ENCODE results near the gene ADCY7.
A peak's percentile ranks its signal among the peaks of the same experiment; 100 is the strongest.

Gene ADCY7

DNA sequence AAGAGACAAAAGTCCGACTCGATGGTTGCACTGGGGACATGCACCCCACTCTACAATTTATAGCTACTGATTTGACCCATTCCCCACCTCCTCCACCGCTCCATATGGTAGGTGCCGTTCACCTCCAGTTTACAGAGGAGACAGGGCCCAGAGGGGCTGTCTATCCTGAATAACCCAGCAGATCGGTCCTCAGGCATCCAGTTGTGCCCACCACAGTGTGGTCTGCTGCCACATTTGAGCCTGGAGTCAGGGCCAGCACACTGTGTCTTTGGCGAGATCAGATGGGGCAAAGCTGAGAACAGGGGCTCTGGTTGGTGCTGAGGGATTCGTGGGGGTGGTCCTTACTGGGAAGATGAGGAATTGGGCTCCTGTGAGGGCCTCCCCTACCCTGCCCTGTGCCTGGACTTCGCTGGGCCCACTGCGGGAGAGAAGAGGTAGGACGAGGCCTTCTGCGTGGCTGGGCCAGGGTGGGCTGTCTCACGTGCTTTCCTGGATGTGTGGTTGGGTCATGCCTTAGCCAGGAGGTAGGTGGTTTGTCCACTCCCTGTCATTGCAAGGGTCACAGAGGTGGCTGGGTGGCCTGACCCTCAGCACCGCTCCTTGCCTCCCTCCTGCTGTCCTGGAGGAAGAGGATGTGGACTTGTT is 2.8 kb downstream of the ADCY7 start:
- DNase-seq, result no peak

- DNase-seq, result no peak
Observed at GRCh38 chr16:50269769-50270509, 3.6 kb downstream of the ADCY7 start.

DNA sequence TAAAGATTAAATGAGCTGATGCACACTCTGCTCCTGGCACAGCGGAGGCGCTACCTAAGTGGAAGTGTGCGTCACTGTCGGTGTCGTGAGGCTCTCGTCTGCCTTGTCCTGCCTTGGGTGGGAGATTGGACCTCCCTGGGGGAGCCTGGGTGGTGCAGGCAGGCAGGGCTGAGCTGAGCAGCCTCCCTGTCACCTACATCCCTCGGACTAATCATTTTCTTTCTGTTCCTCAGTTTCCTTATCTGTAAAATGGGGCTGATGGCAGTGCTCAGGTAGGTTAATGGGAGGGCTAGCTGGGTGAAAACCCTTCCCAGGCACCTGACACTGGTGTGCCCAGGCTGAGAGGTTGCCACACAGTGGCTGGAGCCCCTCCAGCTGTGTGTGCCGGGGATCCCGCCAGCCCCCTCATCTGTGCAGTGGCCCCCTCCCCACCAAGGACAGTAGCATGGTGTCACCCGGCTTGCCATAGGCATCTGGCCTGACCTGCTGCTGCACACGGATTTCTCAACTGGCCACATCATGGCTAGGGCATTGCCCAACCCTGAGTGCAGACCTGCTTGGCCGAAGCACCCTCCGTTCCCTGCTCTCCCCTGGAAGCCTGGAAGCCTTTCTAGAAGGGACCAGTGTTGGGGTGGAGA is 4.3 kb downstream of the ADCY7 start:
- no peak for DNase-seq

- no peak for DNase-seq
Observed at GRCh38 chr16:50271148-50272041, 5.0 kb downstream of the ADCY7 start.

GRCh38 chr16:50272111-50272571 is 5.8 kb downstream of the ADCY7 start:
- DNase-seq, result no peak

GRCh38 chr16:50272687-50273381 is 6.5 kb downstream of the ADCY7 start:
- DNase-seq, result no peak

DNA sequence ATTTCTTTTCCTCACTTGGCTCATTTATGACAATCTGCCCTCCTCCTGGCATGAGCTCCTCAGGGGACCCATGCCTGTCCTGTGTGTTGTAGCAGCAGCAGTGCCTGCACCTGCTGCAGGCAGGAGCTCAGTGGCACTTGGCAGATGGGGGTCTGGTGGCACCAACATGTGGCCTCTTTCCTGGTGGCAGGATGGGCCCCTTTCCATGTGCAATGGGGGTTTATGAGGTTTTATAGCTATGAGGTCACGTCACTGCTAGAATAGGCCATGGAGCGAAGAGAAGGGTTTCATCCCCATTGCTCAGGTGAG is 7.0 kb downstream of the ADCY7 start:
- no peak for DNase-seq

GRCh38 chr16:50273888-50274325 is 7.6 kb downstream of the ADCY7 start:
- peak in 4 of 6 experiments; percentile 11 to 63 (median 40) for DNase-seq

- peak; percentile 27 to 71 (median 46) for DNase-seq
Observed at GRCh38 chr16:50274326-50275097, 8.2 kb downstream of the ADCY7 start.

- no peak for DNase-seq
Observed at GRCh38 chr16:50275098-50275415, 8.7 kb downstream of the ADCY7 start.

- DNase-seq, result peak in 1 of 6 experiments; percentile 6
Observed at GRCh38 chr16:50275428-50276325, 9.3 kb downstream of the ADCY7 start.

- no peak for DNase-seq
Observed at GRCh38 chr16:50276326-50276640, 9.9 kb downstream of the ADCY7 start.

DNA sequence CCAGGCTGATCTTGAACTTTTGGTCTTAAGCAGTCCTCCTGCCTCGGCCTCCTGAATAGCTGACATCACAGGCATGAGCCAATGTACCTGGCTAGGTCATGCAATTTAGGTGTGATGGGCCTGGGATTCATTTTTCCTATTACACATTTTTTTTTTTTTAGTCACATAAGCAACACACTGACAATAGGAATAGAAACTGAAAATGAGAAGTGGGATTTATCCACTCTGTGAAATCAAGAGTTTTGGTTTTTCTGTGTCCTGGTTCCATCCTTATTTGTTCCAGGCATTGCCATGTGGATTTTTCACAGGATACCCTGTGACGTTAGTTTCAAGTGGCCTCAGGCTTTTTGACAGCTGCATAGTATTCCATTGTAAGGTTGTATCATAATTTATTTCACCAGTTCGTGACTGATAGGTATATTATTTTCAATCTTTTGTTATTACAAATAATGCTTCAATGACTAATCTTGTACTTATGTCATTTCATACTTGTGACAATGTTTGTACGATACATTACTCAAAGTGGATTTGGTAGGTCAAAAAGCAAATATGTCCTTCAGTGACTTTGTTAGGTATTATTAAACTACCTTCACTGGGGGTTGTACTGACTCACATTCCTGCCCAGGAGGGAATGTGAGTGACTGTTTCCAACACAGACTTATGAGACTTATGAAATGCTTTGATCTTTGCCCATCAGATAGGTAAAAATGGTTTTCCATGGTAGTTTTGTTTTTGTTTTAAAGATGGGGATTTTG is 10.6 kb downstream of the ADCY7 start:
- DNase-seq, result no peak

DNA sequence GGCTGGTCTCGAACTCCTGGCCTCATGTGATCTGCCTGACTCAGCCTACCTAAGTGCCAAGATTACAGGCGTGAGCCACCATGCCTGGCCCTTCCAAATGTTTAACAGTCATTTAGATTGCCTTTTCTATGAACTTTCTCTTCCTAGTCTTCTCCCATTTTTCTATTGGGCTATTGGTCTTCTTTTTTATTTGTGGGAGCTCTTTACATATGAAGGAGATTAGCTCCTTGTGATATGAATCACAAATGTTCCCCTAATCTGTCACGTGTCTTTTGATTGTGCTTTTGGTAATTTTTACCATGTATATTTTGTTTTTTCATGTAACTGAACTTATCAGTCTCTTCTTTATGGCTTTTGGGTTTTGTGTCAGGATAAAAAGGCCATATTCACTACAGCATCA is 11.9 kb downstream of the ADCY7 start:
- no peak for DNase-seq

DNA sequence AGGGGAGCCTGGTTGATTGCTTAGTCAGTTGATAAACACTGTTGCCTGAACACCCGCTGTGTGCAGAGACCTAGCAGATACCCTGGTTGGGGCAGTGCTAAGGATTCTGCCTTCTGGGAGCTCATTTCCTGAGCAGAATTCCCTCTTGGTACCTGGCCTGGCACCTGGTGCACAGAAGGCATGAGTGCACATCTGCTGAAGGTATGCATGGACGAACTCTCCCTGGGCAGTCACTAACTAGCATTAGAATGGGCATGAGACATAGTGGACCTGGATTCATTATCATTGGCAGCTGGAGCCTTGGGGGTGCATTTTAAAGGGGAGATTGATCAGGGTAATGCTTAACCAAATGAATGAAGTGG is 13.1 kb downstream of the ADCY7 start:
- DNase-seq, result no peak

GRCh38 chr16:50280932-50281331 is 14.6 kb downstream of the ADCY7 start:
- no peak for DNase-seq

DNA sequence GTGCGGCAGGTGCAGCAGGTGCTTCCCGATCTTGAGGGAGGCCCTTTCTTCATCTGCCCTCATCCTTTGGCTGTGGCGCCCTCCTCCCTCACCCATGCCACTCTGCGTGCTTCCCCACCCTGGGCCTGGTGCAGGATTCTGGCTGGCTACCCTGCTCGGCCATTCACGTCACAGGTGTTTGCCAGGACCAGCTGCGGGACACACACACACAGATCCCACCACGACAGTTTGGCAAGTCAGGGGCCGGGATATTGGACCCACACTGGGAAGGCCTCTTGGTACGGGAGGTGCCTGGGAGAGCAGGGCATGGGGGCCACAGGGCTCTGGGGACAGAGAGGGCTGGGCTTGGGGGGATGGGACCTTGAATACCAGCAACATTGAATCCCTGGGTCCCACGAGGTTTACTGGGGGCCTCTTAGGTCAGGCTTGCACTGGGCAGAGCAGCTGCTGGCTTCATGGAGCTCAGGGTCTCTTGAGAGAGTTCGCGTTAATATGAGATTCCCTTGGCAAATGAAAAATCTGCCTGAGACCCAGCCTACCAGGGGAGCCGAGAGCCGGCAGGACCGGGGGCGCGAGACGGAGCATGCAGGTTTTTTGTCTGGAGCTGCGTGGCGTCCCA is 15.1 kb downstream of the ADCY7 start:
- no peak for DNase-seq

- DNase-seq, result peak in 4 of 6 experiments; percentile 10 to 29 (median 23)
Observed at GRCh38 chr16:50282010-50282538, 15.7 kb downstream of the ADCY7 start.

DNA sequence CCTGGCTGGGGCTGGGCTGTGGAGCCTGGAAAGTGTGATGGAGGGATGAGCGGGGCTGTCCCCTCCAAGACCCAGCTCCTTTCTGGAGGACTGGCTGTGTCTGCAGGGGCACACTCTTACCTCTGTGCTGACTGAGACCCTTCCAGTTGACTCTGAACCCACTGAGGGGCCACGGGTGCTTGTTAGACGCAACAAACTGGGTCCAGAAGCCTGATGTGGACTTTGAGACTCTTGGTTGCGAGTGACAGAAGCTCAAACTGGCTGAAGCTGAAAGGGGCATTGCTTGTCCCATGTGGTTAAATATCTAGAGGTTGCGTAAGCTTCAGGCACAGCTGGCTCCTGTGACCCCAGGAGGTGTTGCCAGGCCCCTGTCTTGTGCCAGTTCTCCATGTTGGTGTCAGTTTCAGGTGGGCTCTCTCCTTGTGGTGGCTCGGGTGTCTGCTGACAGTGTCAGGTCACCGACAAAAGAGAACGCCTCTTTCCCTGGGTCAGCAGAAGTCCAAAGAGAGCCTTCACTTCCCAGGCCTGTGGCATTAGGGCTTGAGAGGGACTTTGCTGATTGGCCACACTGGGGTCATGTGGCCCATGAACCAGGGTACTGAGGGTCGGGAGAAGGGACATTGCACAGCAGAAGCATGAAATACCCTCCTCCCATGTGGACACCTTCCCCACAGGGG is 16.7 kb downstream of the ADCY7 start:
- DNase-seq, result no peak
